GM23248 (cell line): ENCODE measurements around the gene PLXNB3.

Source experiments
- EZH2 ChIP-seq: fragments of 200-600 bp; sonication (generic); IDR thresholded peaks from 2 replicates; pipeline ENCODE4 v1.6.1; 2018; ENCODE audit warnings: antibody characterized with exemption, mild to moderate bottlenecking; ENCODE audit not compliant: insufficient read depth, poor library complexity, severe bottlenecking
- EZH2phosphoT487 ChIP-seq: fragments of 200-600 bp; sonication (generic); IDR thresholded peaks from 2 replicates; pipeline ENCODE4 v1.6.1; 2018; ENCODE audit warnings: antibody characterized with exemption, moderate library complexity, mild to moderate bottlenecking, low read depth; ENCODE audit not compliant: insufficient read depth

DNA sequence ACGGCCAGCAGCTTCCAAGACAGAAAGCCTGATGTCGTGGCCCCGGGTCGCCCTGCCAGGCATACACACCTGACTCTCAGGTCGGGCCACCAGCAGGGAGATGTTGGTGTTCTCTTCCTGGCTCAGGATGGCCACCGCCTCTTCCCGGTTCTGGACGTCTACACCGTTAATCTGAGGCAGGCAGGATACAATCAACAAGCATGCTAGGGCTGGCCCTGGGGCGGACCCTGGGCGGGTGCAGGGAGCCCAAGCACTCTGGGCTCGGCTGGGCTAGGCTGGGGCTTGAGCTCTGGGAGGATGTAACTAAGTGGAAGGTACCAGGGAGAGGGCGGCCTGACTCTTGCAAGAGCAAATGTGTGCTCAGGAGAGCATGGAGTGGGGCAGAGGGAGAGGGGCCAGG is 41.4 kb downstream of the PLXNB3 start:
- TF ChIP-seq EZH2 (no peak), EZH2phosphoT487 (no peak)
